CD4-positive, alpha-beta T cell treated with Interleukin-12 subunit alpha and Interleukin-12 subunit beta, for 1 hour (primary cell): ENCODE results near the gene HTR6.

Experiments used
- DNase-seq: peaks from one replicate; pipeline ENCODE4 v3.0.0-alpha.2; 2020

HTR6 gene

DNA sequence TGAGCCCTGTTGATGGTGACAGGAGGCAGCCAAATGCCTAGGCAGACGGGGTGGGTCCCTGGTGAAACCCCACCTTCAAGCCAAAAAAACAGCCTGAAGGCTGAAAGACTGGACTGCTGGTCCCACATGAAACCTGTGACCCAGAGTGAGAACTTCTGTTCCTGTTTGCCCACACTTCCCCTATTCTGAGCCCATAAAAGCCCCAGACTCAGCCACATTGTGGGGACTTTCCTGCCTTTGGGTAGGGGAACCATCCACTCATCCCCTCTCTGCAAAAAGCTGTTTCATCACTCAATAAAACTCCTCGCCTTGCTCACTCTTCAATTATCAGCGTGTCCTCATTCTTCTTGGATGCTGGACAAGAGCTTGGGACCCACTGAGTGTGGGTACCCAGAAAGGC is 25.2 kb downstream of the HTR6 start:
- no peak for DNase-seq

DNA sequence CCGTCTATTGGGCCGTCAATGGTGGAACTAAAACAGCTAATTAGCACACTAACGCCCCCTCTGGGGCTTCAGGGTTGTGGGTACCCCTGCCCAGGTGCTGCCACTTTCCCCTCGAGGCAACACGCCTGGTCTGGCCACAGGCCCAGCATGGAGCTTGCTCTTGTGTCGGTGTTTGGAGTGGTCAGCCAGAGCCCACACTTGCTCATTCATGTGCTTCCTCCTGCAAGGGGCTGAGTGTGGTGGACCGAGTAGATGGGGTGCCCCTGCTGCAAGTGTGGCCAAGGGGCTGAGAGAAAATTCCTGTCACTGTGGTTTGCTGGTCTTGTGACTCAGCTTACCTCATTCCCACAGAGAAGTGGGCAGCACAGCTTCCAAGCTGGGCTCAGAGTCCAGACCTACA is 25.7 kb downstream of the HTR6 start:
- no peak for DNase-seq

DNA sequence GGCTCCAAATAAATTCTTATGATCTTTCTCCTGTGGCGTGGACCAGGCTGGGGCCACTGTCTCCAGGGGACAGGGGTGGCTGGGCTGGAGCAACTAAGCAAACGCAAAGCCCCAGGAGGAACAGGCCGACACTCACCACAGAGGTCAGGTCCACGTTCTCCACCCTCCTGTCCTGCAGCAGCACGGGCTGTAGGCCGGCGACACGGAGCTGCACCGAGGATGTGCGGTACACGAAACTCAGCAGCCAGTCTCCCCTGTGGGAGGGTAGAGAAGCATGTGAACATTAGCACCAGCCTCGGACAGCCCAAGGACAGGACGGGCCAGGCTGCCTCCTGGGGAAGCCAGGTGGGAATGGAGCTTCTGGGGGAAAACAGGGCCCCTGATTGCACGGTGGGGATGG is 29.6 kb downstream of the HTR6 start:
- no peak for DNase-seq

DNA sequence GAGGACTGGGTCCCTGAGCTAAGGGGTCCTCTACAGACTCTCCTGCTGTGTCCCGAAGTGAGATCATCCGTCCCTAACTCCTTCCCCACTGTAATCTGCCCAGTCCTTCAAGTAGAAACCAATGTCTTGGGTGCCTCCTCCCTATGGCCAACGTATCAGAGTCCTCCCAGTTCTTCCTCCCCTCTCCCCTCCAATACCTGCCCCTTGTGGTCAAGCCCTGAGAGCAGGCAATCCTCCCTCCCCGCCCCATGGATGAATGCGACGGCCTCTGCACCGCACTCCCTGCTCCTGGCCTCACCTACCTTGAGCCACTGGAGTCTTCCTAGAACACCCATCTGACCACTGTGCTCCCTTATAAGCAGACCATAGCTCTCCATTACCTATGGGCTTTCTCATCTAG is 31.1 kb downstream of the HTR6 start:
- no peak for DNase-seq

DNA sequence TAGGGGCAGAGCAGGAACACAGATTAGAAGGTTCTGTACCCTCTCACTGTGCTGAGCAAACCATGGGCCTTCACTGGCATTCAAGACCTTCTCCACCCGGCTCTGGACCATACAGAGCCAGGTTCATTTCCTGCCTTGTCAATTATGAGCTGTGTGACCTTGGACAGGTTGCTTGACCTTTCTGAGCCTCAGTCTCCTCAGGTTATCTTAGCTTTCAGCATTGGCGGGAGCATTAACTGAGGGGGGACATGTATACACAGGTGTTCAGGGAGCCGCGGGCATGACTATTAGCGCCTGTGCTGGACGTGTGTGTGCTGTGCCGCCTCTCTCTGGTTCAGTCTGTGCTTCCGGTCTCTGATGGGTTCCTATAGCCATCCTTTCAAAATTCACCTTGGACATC is 32.1 kb downstream of the HTR6 start:
- DNase-seq = no peak

DNA sequence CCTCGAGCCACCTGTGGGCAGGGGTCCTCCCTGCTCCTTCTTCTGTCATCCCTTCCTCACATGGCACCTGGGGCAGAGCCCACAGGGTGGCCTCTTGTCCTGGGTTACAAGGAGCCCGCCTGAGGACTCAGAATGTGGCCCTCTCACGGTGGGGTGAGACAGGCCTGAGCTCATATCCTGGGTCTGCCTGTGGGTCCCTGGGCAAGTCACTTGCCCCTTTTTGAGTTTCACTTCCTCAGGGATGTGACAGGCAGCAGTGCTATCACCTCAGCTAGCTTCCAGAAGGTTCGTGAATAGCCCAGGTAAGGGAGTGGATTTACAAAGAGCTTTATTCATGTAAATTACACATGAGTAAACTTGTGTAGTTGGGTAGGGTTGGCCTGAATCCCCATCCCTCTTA is 33.5 kb downstream of the HTR6 start:
- no peak for DNase-seq

DNA sequence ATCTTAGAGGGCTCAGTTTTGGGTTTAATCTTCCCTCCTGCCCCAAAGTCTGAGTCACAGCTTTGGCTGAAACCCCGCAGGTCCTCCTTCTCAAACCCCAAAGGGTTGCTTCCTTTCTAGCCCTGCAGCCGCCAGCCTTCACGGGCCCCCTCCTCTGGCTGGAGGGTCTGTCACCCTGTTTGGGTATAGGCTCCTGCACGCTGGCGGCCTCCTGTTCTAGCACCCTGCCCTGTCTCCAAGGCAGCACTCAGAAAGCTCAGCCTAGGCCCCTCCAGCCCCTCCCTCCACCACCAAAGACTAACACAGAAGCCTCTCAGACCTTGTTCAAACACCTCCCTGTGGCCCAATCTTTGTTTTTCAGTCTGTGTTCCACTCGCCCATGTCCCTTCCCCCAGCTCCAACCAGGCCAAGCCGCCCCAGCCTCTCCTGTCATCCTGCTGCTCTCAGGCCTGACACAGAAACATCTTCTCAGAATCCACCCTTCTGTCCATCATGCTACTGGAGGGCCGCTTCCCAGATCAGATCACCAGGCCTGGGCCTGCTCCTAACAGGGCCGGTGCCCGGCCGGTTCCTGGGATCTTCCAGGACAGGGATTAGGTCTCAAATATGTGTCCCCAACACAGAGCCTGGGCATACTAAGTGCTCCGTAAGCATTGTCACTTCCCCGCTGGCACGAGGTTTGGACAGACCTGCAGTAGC is 35.6 kb downstream of the HTR6 start:
- DNase-seq = no peak

DNA sequence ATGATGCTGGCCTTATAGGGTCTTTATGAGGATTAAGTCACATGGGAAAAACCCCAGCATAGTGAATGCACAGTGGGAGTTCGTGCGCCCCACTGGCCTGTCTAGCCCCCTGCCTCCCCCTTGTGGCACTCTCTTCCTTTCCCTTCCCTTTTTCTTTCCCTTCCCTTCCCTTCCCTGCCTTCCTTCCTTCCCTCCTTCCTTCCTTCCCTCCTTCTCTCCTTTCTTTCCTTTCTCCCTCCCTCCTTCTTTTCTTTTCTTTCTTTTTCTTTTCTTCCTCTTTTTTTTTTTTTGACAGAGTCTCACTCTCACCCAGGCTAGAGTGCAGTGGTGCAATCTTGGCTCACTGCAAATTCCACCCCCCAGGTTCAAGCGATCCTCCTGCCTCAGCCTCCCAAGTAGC is 38.6 kb downstream of the HTR6 start:
- no peak for DNase-seq

DNA sequence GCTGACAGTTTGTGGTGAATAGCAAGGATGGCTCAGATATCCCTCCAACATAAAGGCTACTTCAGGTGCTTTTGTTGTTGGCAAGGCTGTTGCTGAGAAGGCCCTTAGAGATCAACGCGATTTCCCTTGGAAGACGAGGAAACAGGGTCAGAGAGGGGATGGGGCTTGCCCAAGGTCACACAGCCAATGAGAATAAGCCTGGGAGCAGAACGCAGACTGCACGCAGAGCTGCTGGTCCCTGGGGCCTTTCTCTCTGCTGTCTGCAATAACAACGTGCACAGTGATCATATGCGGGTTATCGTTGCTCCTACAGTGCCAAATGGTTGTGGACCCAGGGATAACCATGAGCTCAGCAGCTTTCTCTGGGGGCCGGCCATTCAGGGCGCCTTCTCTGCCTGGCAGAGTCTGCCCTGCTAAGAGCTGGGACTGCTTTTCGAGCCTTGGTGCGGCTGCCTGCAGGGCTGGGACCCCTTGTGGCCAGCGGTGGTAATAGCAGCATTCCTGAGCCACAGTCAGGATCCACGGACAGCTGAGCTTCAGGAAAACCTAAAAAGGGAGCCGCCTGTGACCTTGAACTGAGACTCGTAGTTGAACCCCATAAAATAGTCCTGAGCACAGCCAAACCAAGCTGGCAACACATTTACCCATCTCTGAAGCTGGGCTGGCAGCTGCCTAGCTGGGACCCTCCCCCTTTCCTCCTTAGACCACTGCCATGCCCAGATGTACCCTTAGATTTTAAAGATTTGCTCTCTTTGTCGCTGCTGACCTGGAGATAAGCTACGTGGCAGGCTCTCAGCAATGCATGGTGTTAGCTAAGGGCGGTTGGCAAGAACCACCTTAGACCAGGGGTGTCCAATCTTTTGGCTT is 39.8 kb downstream of the HTR6 start:
- peak; percentile 65 for DNase-seq

DNA sequence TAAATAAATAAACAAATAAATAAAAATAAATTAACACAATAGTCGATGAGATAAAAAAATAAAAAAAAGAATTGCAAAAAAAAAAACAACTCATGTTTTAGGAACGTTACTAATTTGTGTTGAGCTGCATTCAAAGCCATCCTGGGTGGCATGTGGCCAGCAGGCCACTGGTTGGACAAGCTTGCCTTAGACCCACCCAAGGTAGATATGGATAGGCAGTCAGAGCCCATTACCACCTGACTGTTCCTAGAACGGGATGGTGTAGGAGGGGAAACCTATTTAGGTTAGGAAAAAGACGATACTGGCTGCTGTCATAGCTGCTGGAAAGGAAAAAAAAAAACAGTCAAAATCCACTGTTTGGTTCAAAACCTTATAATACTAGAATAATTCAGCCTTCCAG is 40.8 kb downstream of the HTR6 start:
- no peak for DNase-seq

DNA sequence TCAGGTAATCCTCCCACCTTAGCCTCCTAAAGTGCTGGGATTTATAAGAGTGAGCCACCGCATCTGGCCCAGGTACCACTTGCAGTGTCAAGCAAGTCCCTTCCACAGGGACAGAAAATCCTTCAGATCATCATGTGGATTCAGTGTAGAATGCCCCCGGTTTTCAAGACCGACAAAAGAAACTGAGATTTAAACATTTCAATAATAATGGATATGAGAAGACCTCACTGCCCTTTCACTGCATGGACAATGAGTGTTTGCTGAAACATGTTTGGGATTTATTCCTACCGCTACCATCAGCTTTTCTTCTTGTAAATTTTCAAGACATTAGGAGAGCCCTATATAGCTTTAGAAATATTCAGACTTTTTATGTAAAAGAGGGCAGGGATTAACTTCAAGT is 41.5 kb downstream of the HTR6 start:
- no peak for DNase-seq

DNA sequence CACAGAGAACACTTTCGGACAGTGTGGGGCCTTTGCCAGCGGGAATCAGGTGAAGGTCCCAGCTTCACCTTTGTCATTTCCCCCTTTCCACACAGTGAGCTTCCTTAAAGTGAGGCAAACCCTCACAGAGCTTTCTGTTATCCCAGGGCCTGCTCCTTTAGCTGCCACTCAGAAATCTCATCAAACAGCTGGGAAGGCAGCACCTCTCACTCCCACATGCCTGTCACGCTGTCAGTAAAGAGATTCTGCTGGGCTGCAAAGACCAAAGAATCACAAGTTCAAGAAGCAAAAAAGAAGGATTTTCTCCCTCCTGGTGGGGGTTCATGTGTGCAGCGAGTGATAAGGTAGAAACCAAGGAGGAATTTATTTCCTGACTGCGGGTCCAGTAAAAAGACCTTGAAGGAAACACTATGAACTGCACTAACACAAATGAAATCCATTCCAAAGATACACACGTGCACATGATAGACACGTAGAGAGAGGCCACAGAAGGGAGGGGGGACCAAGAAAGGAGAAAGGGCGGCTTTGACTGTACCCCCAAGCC is 44.0 kb downstream of the HTR6 start:
- DNase-seq = no peak

DNA sequence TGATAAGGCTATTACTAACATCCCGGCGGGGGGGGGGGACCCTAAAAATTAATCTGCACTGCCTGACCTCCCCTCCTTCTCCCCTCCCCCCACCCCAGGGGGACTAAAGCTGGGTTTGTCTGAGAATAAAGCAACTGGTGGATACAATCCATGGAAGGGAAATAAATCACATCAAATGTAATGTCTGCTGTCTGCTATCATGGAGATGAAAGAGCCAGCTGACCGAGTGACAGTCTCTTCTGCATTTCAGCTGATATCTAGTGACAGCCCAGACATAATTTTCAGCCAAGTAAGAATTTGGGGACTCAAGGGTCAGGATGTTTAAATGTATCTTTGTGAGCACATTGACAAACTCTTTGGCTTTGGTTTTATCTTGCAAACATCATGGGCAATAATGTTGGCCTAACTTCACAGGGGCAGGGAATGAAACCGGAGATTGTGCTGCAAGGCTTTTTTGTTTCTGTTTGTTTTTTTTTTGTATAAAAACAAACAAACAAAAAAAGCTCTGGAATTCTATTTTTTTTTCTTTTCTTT is 44.7 kb downstream of the HTR6 start:
- DNase-seq = no peak

DNA sequence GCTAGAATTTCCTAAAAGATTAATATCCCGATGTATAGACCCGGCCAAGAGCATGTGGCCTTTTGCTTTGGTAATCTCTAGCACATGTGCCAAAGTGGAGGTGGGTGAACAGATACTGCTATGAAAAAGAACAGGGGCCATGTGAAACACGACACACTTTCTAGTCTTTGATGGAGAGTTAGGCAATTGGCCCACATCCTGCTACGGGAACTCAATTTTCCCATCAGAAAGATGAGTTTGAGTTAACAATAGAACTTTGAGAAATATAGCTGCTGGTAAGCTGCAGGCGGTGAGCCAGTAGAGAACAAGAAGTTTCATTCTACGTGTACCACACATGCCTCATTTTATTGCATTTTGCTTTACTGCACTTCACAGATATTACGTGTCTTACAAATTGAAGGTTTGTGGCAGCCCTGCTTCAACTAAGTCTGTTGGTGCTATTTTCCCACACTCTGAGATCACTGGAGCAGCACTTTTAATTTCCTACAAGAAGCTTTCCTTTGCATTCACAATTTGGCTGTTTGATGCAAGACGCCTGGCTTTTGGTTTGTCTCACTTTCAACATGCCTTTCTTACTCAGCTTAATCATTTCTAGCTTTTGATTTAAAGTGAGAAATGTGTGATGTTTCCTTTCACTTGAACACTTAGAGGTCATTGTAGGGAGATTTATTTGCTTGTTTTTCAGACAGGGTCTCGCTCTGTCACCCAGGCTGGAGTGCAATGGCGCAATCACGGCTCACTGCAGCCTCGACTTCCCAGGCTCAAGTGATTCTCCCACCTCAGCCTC is 46.3 kb downstream of the HTR6 start:
- no peak for DNase-seq

DNA sequence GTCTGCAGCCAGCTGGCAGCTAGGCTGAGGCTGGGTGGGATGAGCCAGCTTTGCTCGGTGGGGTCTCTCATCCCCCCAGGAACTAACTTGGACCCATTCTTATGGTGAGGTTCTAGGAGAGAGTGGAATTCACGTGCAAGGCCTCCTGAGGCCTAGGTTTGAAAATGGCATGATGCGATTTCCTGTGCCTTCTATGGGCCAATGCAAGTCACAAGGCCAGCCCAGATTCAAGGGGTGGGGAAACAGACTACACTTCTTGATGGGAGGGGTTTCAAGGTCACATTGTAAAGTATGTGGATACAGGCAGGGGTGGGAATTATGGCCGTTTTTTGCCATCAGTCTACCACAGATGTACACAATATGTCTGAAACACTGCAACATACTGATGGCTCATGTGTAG is 48.3 kb downstream of the HTR6 start:
- no peak for DNase-seq

DNA sequence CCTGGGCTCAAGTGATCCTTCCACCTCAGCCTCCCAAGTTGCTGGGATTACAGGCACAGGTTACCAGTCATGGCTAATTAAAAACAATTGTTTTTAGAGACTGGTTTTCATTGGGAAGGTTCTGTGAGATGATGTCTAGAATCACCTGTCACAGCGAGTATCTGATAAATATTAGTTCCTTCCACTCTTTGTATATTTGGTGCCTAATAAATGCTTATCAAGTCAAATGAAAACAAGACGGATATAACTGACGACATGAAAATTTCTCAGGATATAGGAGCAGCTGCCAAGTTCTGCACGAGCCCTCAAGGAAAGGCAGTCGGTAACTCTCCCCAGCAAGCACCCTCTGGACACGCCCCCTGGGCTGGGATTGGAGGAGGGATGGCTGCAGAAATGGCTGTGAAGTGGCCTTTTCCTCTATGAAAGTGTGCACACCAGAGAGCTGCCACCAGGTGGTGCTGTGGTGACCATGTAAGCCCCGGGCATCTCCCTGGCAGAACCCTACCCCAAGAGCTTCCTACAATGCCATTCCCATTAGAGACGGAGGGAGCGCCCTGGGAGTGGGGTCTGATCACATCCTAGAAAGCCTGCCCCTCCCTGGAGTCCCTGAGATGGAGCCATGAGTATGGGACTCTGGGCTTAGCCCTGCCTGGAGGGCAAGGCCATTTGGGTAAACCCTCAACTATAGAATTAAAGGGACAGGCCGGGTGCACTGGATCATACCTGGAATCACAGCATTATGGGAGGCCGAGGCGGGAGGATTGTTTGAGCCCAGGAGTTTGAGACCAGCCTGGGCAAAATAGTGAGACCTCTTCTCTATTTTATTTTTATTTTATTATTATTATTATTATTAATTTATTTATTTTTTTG is 50.9 kb downstream of the HTR6 start:
- DNase-seq = peak; percentile 83

DNA sequence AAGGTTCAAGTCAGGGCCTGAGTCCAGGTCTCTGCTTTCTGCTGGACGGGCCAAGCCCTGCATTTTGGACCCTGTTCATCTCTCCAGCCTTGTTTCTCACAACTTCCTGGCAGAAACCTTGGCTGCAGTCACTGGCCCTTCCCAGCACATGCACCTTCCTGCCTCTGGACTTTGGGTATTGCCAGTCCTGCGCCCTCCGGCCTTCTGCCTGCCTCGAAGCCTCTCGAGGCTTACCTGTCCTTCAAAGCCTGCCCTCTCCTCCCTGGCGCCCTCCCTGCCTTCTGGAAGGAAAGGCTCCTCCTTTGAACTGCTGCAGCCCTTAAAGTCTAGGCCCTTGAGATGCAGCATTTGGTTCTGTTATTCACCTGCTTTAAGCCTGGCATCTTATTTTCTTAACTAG is 52.8 kb downstream of the HTR6 start:
- no peak for DNase-seq

DNA sequence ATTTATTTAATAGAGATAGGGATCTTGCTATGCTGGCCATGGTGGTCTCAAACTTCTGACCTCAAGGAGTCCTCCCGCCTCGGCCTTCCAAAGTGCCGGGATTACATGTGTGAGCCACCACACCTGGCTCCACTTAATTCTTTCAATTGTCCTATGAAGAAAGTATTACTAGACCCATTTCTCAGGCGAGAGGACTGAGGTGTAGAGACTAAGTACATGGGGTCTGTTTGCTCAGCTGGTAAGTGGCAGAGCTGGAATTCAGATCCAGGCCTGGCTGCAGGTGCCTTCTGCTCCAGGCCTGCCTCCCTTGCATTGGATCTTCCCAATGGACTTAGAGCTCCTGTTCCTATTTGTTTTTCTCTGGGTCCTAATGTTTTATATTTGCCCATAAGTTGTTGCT is 55.5 kb downstream of the HTR6 start:
- DNase-seq = no peak

DNA sequence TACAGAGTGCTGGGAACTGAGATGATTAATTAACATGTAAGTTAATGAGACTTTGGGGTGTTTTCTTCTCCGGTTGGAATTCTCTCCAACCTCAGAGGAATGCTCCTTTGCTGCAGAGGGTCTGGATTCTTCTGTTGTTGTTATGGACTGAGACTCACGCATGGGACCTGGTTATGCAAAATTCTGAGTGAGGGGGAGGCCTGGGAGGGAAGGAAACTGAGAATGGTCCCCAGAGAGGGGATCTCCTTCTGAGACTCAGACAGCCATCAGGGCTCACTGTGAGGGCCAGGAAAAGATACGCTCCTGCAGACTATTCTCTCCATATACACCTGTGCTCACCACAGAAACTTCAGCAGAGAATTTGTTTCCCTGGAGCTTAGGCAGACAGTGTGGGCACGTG is 56.3 kb downstream of the HTR6 start:
- no peak for DNase-seq

DNA sequence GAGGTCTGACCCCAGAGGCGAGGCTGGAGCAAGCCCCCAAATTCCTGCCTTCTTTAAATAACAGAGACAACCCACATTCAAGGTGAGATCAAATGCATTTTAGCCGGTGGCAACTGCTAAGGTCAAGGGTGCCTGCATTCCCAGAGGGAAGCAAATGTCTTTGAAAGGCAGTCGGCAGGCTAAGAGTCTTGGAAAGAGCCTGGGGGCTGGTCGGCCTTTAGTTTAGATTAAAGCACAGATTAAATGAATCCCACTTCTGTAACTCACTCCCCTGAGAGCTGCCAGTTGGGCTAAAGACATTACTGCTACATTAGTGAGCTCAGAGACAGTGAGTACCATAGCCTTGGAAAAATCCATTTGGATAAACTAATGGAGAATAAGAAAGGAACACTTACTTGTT is 59.2 kb downstream of the HTR6 start:
- no peak for DNase-seq

DNA sequence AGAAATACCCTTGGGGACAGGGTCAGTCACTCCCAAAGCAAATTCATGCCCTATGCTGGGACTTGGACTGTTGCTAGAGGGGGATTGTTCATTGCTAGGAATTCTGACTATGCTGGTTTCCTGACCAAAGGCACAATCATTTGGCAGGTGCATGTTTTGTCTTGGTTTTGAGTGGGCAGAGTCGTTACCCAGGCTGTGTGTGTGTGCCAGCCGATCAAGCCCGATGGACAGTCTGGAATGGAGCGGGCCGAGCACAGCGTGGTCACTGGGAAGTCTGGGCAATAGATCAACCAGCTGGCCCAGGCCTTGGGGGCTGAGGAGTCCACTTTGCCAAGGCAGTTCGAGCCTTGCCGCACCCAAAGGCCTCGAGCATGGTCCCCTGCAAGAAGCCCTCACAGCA is 60.9 kb downstream of the HTR6 start:
- DNase-seq = no peak
